Measurements from ENCODE around the gene MOGAT3.

Gene MOGAT3

GRCh38 chr7:101185258-101185839 is 15.5 kb downstream of the MOGAT3 start:
- Histone ChIP-seq H2BK120ac (ENCODE audit: low read depth, low read length) (no peak overlapping the region), H3K9me3 (replicated peaks in 1 of 2; ENCODE audit: control insufficient read depth in 2 of 2, insufficient read depth in 1 of 2, low read depth in 1 of 2, low read length in 2 of 2) (peaks cover 0 to 1% of the 10 kb centered on the region in 2 donors), H3K4ac (ENCODE audit: low read length) (no peak overlapping the region), H3K23ac (ENCODE audit: low read depth, low read length, poor library complexity) (no peak overlapping the region), H3K27ac (replicated peaks; ENCODE audit: low read length) (no peak overlapping the region), H3K4me3 (ENCODE audit: low read length in 2 of 2) (no peak overlapping the region), H2AK5ac (ENCODE audit: low read depth, low read length) (no peak overlapping the region), H3K4me1 (ENCODE audit: control insufficient read depth in 2 of 2, insufficient read depth in 1 of 2, low read depth in 1 of 2, low read length in 2 of 2) (peaks cover 0 to under 1% of the 10 kb centered on the region in 2 donors), H3K4me2 (ENCODE audit: insufficient read depth, low read length, poor library complexity, severe bottlenecking) (no peak overlapping the region), H2BK15ac (ENCODE audit: low read length) (no peak overlapping the region), H3K18ac (ENCODE audit: low read length) (no peak overlapping the region), H4K91ac (ENCODE audit: low read depth, low read length, poor library complexity) (no peak overlapping the region), H3K36me3 (replicated peaks in 1 of 2; ENCODE audit: control insufficient read depth in 2 of 2, insufficient read depth in 2 of 2, low read length in 2 of 2) (no peaks in the 10 kb centered on the region), H2BK12ac (ENCODE audit: low read length) (no peak overlapping the region), H2BK5ac (ENCODE audit: low read length) (no peak overlapping the region), H2AFZ (ENCODE audit: low read length) (no peak overlapping the region), H3K14ac (ENCODE audit: low read length) (no peak overlapping the region), H4K8ac (ENCODE audit: low read depth, low read length) (no peak overlapping the region), H3K79me1 (ENCODE audit: low read depth, low read length) (no peaks in the 10 kb centered on the region), H3K9ac (ENCODE audit: low read depth, low read length, poor library complexity) (no peak overlapping the region), H3K27me3 (ENCODE audit: control insufficient read depth in 3 of 3, insufficient read depth in 3 of 3, low read depth in 1 of 3, low read length in 3 of 3) (peaks cover 2 to 7% (median 6%) of the 10 kb centered on the region in 3 experiments)
- DNase-seq (ENCODE audit: low spot score): no peak
- WGBS, 2 donors (ENCODE audit: extremely low coverage in 2 of 2, insufficient read length in 2 of 2, insufficient replicate concordance in 1 of 2): no CpG with 5 or more reads among the region's 5 CpGs

DNA sequence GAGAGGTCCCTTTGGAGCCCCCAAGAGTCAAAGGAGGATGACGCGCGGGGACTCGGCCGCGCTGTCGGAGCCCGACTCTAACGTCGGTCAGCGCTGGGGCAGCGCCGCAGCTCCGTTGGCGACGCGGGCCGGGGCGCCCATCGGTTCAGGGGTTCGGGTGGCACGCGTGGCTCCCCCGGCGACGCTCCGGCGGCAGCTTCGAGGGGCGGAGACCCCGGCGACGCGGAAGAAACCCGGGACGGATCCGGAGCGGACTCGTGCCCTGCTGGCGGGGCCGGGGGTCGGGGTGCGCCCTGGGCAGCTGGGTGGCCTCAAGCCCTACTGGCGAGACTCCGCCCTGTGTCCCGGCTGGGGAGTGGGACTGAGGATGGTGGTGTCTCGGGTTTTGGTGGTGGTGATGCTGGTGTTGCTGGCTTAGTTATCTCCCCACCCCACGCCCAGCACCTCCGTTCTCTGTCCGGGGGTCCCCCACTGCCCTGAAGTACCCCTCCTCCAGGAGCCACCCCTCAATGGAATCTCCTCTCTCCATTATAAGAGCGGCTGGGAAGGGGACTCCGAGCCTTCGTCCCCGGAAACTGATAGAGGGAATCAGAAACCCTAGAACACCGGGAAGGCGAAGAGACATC is 20.6 kb downstream of the MOGAT3 start, which contains the start of gene NAT16:
NAT16 (minus strand) TSS at position 164 of the 626 bp plus-strand sequence. CDS start 5,486 bp downstream, outside the sequence.
- H3K36me3 ChIP-seq (replicated peaks in 1 of 2; ENCODE audit: control insufficient read depth in 2 of 2, insufficient read depth in 2 of 2, low read length in 2 of 2): no peaks in the 10 kb centered on the region
- H4K91ac ChIP-seq (ENCODE audit: low read depth, low read length, poor library complexity): no peak within 1 kb of the TSS
- peak within 1 kb of the TSS; percentile 4 for H2BK5ac ChIP-seq (ENCODE audit: low read length)
- H3K4me2 ChIP-seq (ENCODE audit: insufficient read depth, low read length, poor library complexity, severe bottlenecking): peak within 1 kb of the TSS; percentile 94
- peak within 1 kb of the TSS; percentile 93 for H3K18ac ChIP-seq (ENCODE audit: low read length)
- peak within 1 kb of the TSS; percentile 81 for H2AK5ac ChIP-seq (ENCODE audit: low read depth, low read length)
- H3K4ac ChIP-seq (ENCODE audit: low read length): peak within 1 kb of the TSS; percentile 37
- H2AFZ ChIP-seq (ENCODE audit: low read length): peak within 1 kb of the TSS; percentile 97
- H2BK120ac ChIP-seq (ENCODE audit: low read depth, low read length): peak within 1 kb of the TSS; percentile 81
- peaks cover 9 to 40% (median 39%) of the 10 kb centered on the region in 3 experiments for H3K27me3 ChIP-seq (ENCODE audit: control insufficient read depth in 3 of 3, insufficient read depth in 3 of 3, low read depth in 1 of 3, low read length in 3 of 3)
- peak within 1 kb of the TSS; percentile 78 for H3K9ac ChIP-seq (ENCODE audit: low read depth, low read length, poor library complexity)
- H3K4me3 ChIP-seq (ENCODE audit: low read length in 2 of 2): peak within 1 kb of the TSS; percentile 53 to 78
- peaks cover 0 to 6% of the 10 kb centered on the region in 2 donors for H3K9me3 ChIP-seq (replicated peaks in 1 of 2; ENCODE audit: control insufficient read depth in 2 of 2, insufficient read depth in 1 of 2, low read depth in 1 of 2, low read length in 2 of 2)
- DNase-seq (ENCODE audit: low spot score): no peak
- H2BK12ac ChIP-seq (ENCODE audit: low read length): peak within 1 kb of the TSS; percentile 81
- no peaks in the 10 kb centered on the region for H3K79me1 ChIP-seq (ENCODE audit: low read depth, low read length)
- no CpG with 5 or more reads among the region's 56 CpGs for WGBS, 2 donors (ENCODE audit: extremely low coverage in 2 of 2, insufficient read length in 2 of 2, insufficient replicate concordance in 1 of 2)
- no peak within 1 kb of the TSS for H4K8ac ChIP-seq (ENCODE audit: low read depth, low read length)
- peak within 1 kb of the TSS; percentile 47 for H3K14ac ChIP-seq (ENCODE audit: low read length)
- H3K4me1 ChIP-seq (ENCODE audit: control insufficient read depth in 2 of 2, insufficient read depth in 1 of 2, low read depth in 1 of 2, low read length in 2 of 2): peaks cover 0 to 4% of the 10 kb centered on the region in 2 donors
- peak within 1 kb of the TSS; percentile 96 for H2BK15ac ChIP-seq (ENCODE audit: low read length)
- no peak within 1 kb of the TSS for H3K27ac ChIP-seq (replicated peaks; ENCODE audit: low read length)
- H3K23ac ChIP-seq (ENCODE audit: low read depth, low read length, poor library complexity): peak within 1 kb of the TSS; percentile 96

- Histone ChIP-seq H3K9me3 (replicated peaks in 1 of 2; ENCODE audit: control insufficient read depth in 2 of 2, insufficient read depth in 1 of 2, low read depth in 1 of 2, low read length in 2 of 2) (peaks cover 0 to 6% of the 10 kb centered on the region in 2 donors), H2BK12ac (ENCODE audit: low read length) (no peak overlapping the region), H3K27ac (replicated peaks; ENCODE audit: low read length) (no peak overlapping the region), H2BK120ac (ENCODE audit: low read depth, low read length) (peak overlapping the region; percentile 81), H4K91ac (ENCODE audit: low read depth, low read length, poor library complexity) (no peak overlapping the region), H2BK15ac (ENCODE audit: low read length) (peak overlapping the region; percentile 96), H3K23ac (ENCODE audit: low read depth, low read length, poor library complexity) (peak overlapping the region; percentile 96), H3K4ac (ENCODE audit: low read length) (peak overlapping the region; percentile 37), H3K4me1 (ENCODE audit: control insufficient read depth in 2 of 2, insufficient read depth in 1 of 2, low read depth in 1 of 2, low read length in 2 of 2) (peaks cover 0 to 4% of the 10 kb centered on the region in 2 donors), H3K27me3 (ENCODE audit: control insufficient read depth in 3 of 3, insufficient read depth in 3 of 3, low read depth in 1 of 3, low read length in 3 of 3) (peaks cover 9 to 45% (median 43%) of the 10 kb centered on the region in 3 experiments), H3K79me1 (ENCODE audit: low read depth, low read length) (no peaks in the 10 kb centered on the region), H3K4me3 (ENCODE audit: low read length in 2 of 2) (peak overlapping the region; percentile 53 to 78), H3K36me3 (replicated peaks in 1 of 2; ENCODE audit: control insufficient read depth in 2 of 2, insufficient read depth in 2 of 2, low read length in 2 of 2) (no peaks in the 10 kb centered on the region), H2AFZ (ENCODE audit: low read length) (peak overlapping the region; percentile 97), H3K9ac (ENCODE audit: low read depth, low read length, poor library complexity) (peak overlapping the region; percentile 78), H3K14ac (ENCODE audit: low read length) (peak overlapping the region; percentile 47), H2AK5ac (ENCODE audit: low read depth, low read length) (peak overlapping the region; percentile 81), H2BK5ac (ENCODE audit: low read length) (peak overlapping the region; percentile 4), H4K8ac (ENCODE audit: low read depth, low read length) (no peak overlapping the region), H3K4me2 (ENCODE audit: insufficient read depth, low read length, poor library complexity, severe bottlenecking) (peak overlapping the region; percentile 94), H3K18ac (ENCODE audit: low read length) (peak overlapping the region; percentile 93)
- no peak for DNase-seq (ENCODE audit: low spot score)
- WGBS, 2 donors (ENCODE audit: extremely low coverage in 2 of 2, insufficient read length in 2 of 2, insufficient replicate concordance in 1 of 2): no CpG with 5 or more reads among the region's 27 CpGs
Observed at GRCh38 chr7:101179713-101180112, 21.1 kb downstream of the MOGAT3 start.

- Histone ChIP-seq H3K27me3 (ENCODE audit: control insufficient read depth in 3 of 3, insufficient read depth in 3 of 3, low read depth in 1 of 3, low read length in 3 of 3) (peaks cover 15 to 51% (median 49%) of the 10 kb centered on the region in 3 experiments), H3K27ac (replicated peaks; ENCODE audit: low read length) (no peak overlapping the region)
Observed at GRCh38 chr7:101179117-101179516, 21.7 kb downstream of the MOGAT3 start.

More at GRCh38 chr7:101179117-101179516, 21.7 kb downstream of the MOGAT3 start:
- H3K79me1 ChIP-seq (ENCODE audit: low read depth, low read length): no peaks in the 10 kb centered on the region
- H3K9me3 ChIP-seq (replicated peaks in 1 of 2; ENCODE audit: control insufficient read depth in 2 of 2, insufficient read depth in 1 of 2, low read depth in 1 of 2, low read length in 2 of 2): peaks cover under 1 to 6% of the 10 kb centered on the region in 2 donors
- H3K4me3 ChIP-seq (ENCODE audit: low read length in 2 of 2): peak overlapping the region; percentile 53 to 71
- no peak overlapping the region for H2BK15ac ChIP-seq (ENCODE audit: low read length)
- H3K9ac ChIP-seq (ENCODE audit: low read depth, low read length, poor library complexity): no peak overlapping the region
- no peaks in the 10 kb centered on the region for H3K36me3 ChIP-seq (replicated peaks in 1 of 2; ENCODE audit: control insufficient read depth in 2 of 2, insufficient read depth in 2 of 2, low read length in 2 of 2)
- H2AK5ac ChIP-seq (ENCODE audit: low read depth, low read length): no peak overlapping the region
- no peak overlapping the region for H2BK5ac ChIP-seq (ENCODE audit: low read length)
- WGBS, 2 donors (ENCODE audit: extremely low coverage in 2 of 2, insufficient read length in 2 of 2, insufficient replicate concordance in 1 of 2): no CpG with 5 or more reads among the region's 20 CpGs
- H4K8ac ChIP-seq (ENCODE audit: low read depth, low read length): no peak overlapping the region
- no peak overlapping the region for H3K23ac ChIP-seq (ENCODE audit: low read depth, low read length, poor library complexity)
- no peak overlapping the region for H4K91ac ChIP-seq (ENCODE audit: low read depth, low read length, poor library complexity)
- no peak overlapping the region for H3K14ac ChIP-seq (ENCODE audit: low read length)
- peak overlapping the region; percentile 97 for H2AFZ ChIP-seq (ENCODE audit: low read length)
- H2BK120ac ChIP-seq (ENCODE audit: low read depth, low read length): no peak overlapping the region
- peaks cover 0 to 9% of the 10 kb centered on the region in 2 donors for H3K4me1 ChIP-seq (ENCODE audit: control insufficient read depth in 2 of 2, insufficient read depth in 1 of 2, low read depth in 1 of 2, low read length in 2 of 2)
- H3K4ac ChIP-seq (ENCODE audit: low read length): no peak overlapping the region
- no peak for DNase-seq (ENCODE audit: low spot score)
- no peak overlapping the region for H2BK12ac ChIP-seq (ENCODE audit: low read length)
- no peak overlapping the region for H3K18ac ChIP-seq (ENCODE audit: low read length)
- peak overlapping the region; percentile 94 for H3K4me2 ChIP-seq (ENCODE audit: insufficient read depth, low read length, poor library complexity, severe bottlenecking)

All from neuronal stem cell (in vitro differentiated cells).